Fibroblast of lung (primary cell): ENCODE data around the gene ACTR1A. TPM values are rescaled to one million over a fixed set of nuclear protein-coding genes. Genes with fewer than 3 reads are reported as not detected.

ENCODE experiments used
- DNase-seq, 2 donors: peaks; one replicate each; pipeline versions ENCODE4 v3.0.0 to v3.0.0-alpha.2; 2010; ENCODE audit warnings: low read depth in 2 of 2
- H2AFZ ChIP-seq: 2 replicates; pipeline ENCODE4 v1.5.1; 2012; ENCODE audit warnings: low read length, control low read depth, inconsistent platforms
- H3K27ac ChIP-seq: 2 replicates; pipeline ENCODE4 v1.5.1; 2011; ENCODE audit warnings: low read length, control low read depth; ENCODE audit not compliant: insufficient read depth
- H3K27me3 ChIP-seq: 2 replicates; pipeline ENCODE4 v1.5.1; 2011; ENCODE audit warnings: mild to moderate bottlenecking, low read length; ENCODE audit not compliant: control insufficient read depth, insufficient read depth
- H3K36me3 ChIP-seq: 2 replicates; pipeline ENCODE4 v1.5.1; 2011; ENCODE audit warnings: low read length; ENCODE audit not compliant: control insufficient read depth, insufficient read depth
- H3K4me1 ChIP-seq: 2 replicates; pipeline ENCODE4 v1.5.1; 2011; ENCODE audit warnings: low read length; ENCODE audit not compliant: control insufficient read depth, insufficient read depth; ENCODE audit errors: extremely low read depth
- H3K4me2 ChIP-seq: 2 replicates; pipeline ENCODE4 v1.5.1; 2011; ENCODE audit warnings: low read length, control low read depth; ENCODE audit not compliant: insufficient read depth; ENCODE audit errors: extremely low read depth
- H3K4me3 ChIP-seq, 4 experiments: fragments of 200-600 bp in 1 of 4; sonication (generic) in 1 of 4; replicated peaks in 1 of 4; 2 replicates each; pipeline ENCODE4 v1.5.1; 2011 to 2016; ENCODE audit warnings: low read length in 4 of 4, low read depth in 3 of 4, mild to moderate bottlenecking in 3 of 4, control low read depth in 2 of 4, inconsistent platforms in 1 of 4, mixed read lengths in 1 of 4; ENCODE audit not compliant: insufficient read depth in 1 of 4; ENCODE audit errors: control extremely low read depth in 1 of 4
- H3K79me2 ChIP-seq: 2 replicates; pipeline ENCODE4 v1.5.1; 2012; ENCODE audit warnings: mild to moderate bottlenecking, low read length, inconsistent platforms; ENCODE audit not compliant: control insufficient read depth, insufficient read depth
- H3K9ac ChIP-seq: 2 replicates; pipeline ENCODE4 v1.5.1; 2011; ENCODE audit warnings: mild to moderate bottlenecking, low read length, control low read depth; ENCODE audit not compliant: insufficient read depth
- H3K9me3 ChIP-seq: 2 replicates; pipeline ENCODE4 v1.5.1; 2012; ENCODE audit warnings: low read depth, low read length; ENCODE audit not compliant: control insufficient read depth, insufficient read depth
- H4K20me1 ChIP-seq: 2 replicates; pipeline ENCODE4 v1.5.1; 2011; ENCODE audit warnings: low read length; ENCODE audit not compliant: control insufficient read depth, insufficient read depth; ENCODE audit errors: extremely low read depth
- EZH2 ChIP-seq: IDR thresholded peaks from 2 replicates; pipeline ENCODE4 v1.5.1; 2012; ENCODE audit warnings: low read length, control low read depth, mild to moderate bottlenecking; ENCODE audit errors: missing control alignments
- polyA plus RNA-seq, 2 donors: library from polyadenylated mRNA; depleted of rRNA in 1 of 2; stranded (reverse) in 1 of 2; unstranded in 1 of 2; fragments of >200 nt; gene quantifications; 2 replicates each; pipeline ENCODE4 v1.2.1, GENCODE V29; 2011 to 2012; ENCODE audit warnings: missing spikeins in 1 of 2
- total RNA-seq: library from RNA; depleted of rRNA; stranded (reverse); fragments of >200 nt; gene quantifications from 2 replicates; pipeline ENCODE4 v1.2.1, GENCODE V29; 2014
- TF ChIP-seq, protein P1 (sequence below), 2 donors: IDR thresholded peaks in 1 of 2; conservative IDR thresholded peaks in 1 of 2; 1 replicate in 1 of 2; 2 replicates in 1 of 2; pipeline ENCODE4 v1.5.1; 2011 to 2012; ENCODE audit warnings: low read length in 2 of 2, control low read depth in 1 of 2, inconsistent platforms in 1 of 2, low read depth in 1 of 2, mild to moderate bottlenecking in 1 of 2

ACTR1A gene
- total and polyA plus RNA-seq, 2 donors (not counting 1 experiment from before 2014, with no cell fraction given), result 125 to 128 TPM

- H3K9ac ChIP-seq, result no peak overlapping the region
- peaks cover 11% of the 10 kb centered on the region for H3K4me1 ChIP-seq
- peak overlapping the region; percentile 45 for H3K4me2 ChIP-seq
- H3K9me3 ChIP-seq, result no peaks in the 10 kb centered on the region
- no peak overlapping the region for H3K27ac ChIP-seq
- no peak for TF ChIP-seq EZH2
- TF ChIP-seq, protein P1, sequence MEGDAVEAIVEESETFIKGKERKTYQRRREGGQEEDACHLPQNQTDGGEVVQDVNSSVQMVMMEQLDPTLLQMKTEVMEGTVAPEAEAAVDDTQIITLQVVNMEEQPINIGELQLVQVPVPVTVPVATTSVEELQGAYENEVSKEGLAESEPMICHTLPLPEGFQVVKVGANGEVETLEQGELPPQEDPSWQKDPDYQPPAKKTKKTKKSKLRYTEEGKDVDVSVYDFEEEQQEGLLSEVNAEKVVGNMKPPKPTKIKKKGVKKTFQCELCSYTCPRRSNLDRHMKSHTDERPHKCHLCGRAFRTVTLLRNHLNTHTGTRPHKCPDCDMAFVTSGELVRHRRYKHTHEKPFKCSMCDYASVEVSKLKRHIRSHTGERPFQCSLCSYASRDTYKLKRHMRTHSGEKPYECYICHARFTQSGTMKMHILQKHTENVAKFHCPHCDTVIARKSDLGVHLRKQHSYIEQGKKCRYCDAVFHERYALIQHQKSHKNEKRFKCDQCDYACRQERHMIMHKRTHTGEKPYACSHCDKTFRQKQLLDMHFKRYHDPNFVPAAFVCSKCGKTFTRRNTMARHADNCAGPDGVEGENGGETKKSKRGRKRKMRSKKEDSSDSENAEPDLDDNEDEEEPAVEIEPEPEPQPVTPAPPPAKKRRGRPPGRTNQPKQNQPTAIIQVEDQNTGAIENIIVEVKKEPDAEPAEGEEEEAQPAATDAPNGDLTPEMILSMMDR (conservative IDR thresholded peaks at IDR 0.05 in 1 of 2, IDR thresholded peaks at IDR 0.05 in 1 of 2; ENCODE audit: low read depth in 1 of 2, low read length in 2 of 2), result no peak
- H3K4me3 ChIP-seq, result peak overlapping the region in 1 of 4 experiments; percentile 53
- H3K27me3 ChIP-seq, result no peaks in the 10 kb centered on the region
- H4K20me1 ChIP-seq, result no peaks in the 10 kb centered on the region
- H3K79me2 ChIP-seq, result peaks cover 7% of the 10 kb centered on the region
- no peak overlapping the region for H2AFZ ChIP-seq
- H3K36me3 ChIP-seq, result no peaks in the 10 kb centered on the region
- no peak for DNase-seq
These were observed 66.2 kb downstream of the ACTR1A start for GRCh38 chr10:102436312-102436711.

DNA sequence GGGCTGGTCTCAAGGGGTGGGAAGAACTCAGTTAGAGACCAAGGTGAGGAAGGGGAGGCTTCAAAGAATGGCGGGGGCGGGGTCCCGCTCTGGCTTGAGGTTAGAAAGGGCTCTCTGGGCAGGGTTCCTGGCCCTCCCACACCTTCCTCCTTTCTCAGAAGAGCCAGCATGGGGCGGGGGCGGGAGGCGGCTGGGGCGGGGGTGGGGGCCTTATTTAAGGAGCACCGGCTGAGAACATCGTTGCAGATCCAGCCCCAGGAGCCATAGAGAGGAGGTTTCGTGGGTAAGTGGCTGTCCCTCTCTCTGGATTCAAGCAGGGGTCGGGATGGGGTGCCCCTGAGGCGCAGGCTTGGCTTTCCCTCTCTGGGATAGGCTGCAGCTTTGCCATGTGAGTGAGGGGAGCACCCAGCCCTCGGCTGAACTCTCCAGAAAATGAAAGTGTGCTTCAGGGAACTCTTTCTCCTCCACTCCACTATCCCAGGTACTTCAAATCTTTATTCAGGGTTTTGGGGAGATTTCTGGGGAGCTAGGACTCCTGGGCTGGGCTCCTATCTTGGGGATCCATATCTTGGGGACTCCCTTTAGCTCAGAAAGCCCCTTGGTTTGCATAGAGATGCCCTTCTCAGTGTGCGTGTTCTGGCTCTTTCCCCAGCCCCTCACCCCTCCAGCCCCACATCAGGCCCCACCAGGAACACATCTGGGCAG lies 66.8 kb downstream of the ACTR1A start:
- H3K4me1 ChIP-seq, result peaks cover 11% of the 10 kb centered on the region
- H3K9ac ChIP-seq, result no peak overlapping the region
- H3K9me3 ChIP-seq, result no peaks in the 10 kb centered on the region
- H3K36me3 ChIP-seq, result no peaks in the 10 kb centered on the region
- peak overlapping the region; percentile 15 to 53 (median 30) for H3K4me3 ChIP-seq
- no peaks in the 10 kb centered on the region for H3K27me3 ChIP-seq
- H3K27ac ChIP-seq, result no peak overlapping the region
- peak overlapping the region; percentile 54 for H2AFZ ChIP-seq
- H3K4me2 ChIP-seq, result peak overlapping the region; percentile 79
- peaks cover 7% of the 10 kb centered on the region for H3K79me2 ChIP-seq
- no peak for DNase-seq
- no peaks in the 10 kb centered on the region for H4K20me1 ChIP-seq
- TF ChIP-seq EZH2, result no peak
- TF ChIP-seq, protein P1 (conservative IDR thresholded peaks at IDR 0.05 in 1 of 2, IDR thresholded peaks at IDR 0.05 in 1 of 2; ENCODE audit: low read depth in 1 of 2, low read length in 2 of 2), result no peak

DNA sequence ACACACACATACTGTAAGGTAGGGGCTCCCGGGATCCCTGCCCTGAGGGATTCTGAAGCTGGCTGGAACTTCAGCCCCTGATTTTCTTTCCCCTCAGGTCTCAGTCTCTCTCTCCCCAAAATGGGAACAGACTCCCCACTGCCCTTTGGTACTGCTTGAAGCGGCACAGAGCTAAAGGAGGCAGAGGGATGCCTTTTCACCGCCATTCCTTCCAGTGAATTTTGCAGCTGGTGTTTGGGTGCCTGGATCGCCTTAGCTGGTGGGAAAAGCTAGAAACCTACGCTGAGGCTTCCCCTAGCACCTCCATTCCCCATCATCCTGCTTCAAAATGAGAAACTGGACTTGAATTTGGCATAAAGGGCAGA lies 67.4 kb downstream of the ACTR1A start:
- Histone ChIP-seq H3K27me3 (no peaks in the 10 kb centered on the region), H3K9ac (no peak overlapping the region), H4K20me1 (no peaks in the 10 kb centered on the region), H2AFZ (peak overlapping the region; percentile 63), H3K4me3 (peak overlapping the region in 1 of 4 experiments; percentile 53), H3K9me3 (no peaks in the 10 kb centered on the region), H3K27ac (no peak overlapping the region), H3K4me2 (peak overlapping the region; percentile 57), H3K4me1 (peaks cover 11% of the 10 kb centered on the region), H3K36me3 (no peaks in the 10 kb centered on the region), H3K79me2 (peaks cover 7% of the 10 kb centered on the region)
- TF ChIP-seq, protein P1 (conservative IDR thresholded peaks at IDR 0.05 in 1 of 2, IDR thresholded peaks at IDR 0.05 in 1 of 2; ENCODE audit: low read depth in 1 of 2, low read length in 2 of 2), result no peak
- TF ChIP-seq EZH2, result no peak
- no peak for DNase-seq
